Limb (tissue), 2 donors: ENCODE data around the gene PRSS53.

Experiments
- DNase-seq, 2 donors: peaks; one replicate each; pipeline ENCODE4 v3.0.0-alpha.2; 2016; ENCODE audit errors: extremely low spot score in 2 of 2

PRSS53 gene

DNA sequence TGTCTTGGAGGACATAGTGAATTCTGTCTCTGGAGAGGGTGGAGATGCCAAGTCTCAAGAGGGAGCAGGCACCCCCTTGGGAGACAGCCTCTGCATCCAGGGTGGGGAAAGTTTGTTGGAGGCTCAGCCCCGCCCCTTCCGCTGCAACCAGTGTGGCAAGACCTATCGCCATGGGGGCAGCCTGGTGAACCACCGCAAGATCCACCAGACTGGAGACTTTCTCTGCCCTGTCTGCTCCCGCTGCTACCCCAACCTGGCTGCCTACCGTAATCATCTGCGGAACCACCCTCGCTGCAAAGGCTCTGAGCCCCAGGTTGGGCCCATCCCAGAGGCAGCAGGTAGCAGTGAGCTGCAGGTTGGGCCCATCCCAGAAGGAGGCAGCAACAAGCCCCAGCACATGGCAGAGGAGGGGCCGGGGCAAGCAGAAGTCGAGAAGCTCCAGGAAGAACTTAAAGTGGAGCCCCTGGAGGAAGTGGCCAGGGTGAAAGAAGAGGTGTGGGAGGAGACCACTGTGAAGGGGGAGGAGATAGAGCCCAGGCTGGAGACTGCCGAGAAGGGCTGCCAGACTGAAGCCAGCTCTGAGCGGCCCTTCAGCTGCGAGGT is 9.3 kb downstream of the PRSS53 start:
- DNase-seq, result peak in 1 of 2 donors; percentile 29

DNA sequence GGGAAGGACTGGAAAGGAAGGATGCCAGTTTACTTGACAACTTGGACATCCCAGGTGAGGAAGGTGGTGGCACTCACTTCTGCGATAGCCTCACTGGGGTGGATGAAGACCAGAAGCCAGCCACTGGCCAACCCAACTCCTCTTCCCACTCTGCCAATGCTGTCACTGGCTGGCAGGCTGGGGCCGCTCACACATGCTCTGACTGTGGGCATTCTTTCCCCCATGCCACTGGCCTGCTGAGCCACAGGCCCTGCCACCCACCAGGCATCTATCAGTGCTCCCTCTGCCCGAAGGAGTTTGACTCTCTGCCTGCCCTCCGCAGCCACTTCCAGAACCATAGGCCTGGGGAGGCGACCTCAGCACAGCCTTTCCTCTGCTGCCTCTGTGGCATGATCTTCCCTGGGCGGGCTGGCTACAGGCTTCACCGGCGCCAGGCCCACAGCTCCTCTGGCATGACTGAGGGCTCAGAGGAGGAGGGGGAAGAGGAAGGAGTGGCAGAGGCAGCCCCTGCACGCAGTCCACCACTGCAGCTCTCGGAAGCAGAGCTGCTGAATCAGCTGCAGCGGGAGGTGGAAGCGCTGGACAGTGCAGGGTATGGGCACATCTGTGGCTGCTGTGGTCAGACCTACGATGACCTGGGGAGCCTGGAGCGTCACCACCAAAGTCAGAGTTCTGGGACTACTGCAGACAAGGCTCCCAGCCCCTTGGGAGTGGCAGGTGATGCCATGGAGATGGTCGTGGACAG is 10.0 kb downstream of the PRSS53 start:
- no peak for DNase-seq

- no peak for DNase-seq
These were observed 10.9 kb downstream of the PRSS53 start for GRCh38 chr16:31077592-31078396.

GRCh38 chr16:31077024-31077423 is 11.7 kb downstream of the PRSS53 start:
- DNase-seq, result no peak

- peak in 1 of 2 donors; percentile 23 for DNase-seq
These were observed 12.4 kb downstream of the PRSS53 start for GRCh38 chr16:31076319-31076718.

DNA sequence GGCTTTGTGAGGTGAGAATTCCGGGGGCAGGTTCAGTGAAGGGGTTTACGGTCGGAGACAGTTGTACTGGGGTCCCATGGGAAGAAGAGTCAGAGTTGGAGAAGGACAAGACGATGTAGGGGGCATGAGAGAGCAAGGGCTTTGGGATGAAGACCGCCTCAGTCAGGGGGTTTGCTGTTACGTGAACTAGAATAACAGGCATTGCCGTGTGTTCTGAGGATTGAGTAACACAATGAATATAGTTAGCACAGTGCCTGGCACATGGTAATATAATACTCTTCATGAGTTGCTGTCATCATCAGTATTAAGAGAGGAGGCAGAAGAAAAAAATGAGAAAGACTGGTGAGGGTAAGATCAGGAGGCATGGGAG is 13.9 kb downstream of the PRSS53 start:
- no peak for DNase-seq

- DNase-seq, result peak; percentile 96 to 100
These were observed 14.6 kb downstream of the PRSS53 start, which contains the start of the genes ZNF646 and ZNF668 for GRCh38 chr16:31073970-31074813. Gene ZNF646, plus strand, starts transcription at chr16:31074422. Its CDS starts 1,903 bp downstream, at chr16:31076325. Gene ZNF668, minus strand, starts transcription at chr16:31074240. Its CDS starts 9,781 bp downstream, at chr16:31064459.

GRCh38 chr16:31073142-31073969 is 15.4 kb downstream of the PRSS53 start:
- DNase-seq, result peak; percentile 93 to 97

DNA sequence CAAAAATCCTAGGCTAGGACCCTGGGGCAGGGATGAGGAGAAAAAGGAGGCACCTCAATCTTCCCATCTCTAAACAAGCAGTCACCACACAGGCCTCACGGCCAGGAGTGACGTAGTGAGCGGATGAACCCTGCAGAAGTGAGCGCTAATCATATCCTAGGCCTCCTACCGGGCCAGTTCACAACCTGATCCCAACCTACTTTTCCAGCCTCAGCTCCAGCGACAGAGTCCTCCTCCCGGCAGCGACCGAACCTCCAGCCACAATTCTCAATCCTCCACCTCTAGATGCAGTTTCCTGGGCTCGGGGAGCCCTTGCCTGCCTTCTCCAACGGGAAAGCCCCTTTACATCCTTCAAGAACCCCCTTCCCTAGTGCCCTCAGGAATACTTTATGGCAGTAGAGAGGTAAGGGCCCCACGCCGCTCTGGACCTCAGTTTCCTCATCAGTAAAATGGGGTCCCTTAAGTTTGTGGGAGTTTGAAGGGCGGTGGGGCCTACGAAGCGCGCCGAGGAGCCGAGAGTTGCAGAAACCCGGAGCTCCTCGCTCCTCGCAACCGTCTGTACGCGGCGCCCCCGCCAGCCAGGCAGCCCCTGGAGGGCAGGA is 16.1 kb downstream of the PRSS53 start:
- peak in 1 of 2 donors; percentile 48 for DNase-seq

DNA sequence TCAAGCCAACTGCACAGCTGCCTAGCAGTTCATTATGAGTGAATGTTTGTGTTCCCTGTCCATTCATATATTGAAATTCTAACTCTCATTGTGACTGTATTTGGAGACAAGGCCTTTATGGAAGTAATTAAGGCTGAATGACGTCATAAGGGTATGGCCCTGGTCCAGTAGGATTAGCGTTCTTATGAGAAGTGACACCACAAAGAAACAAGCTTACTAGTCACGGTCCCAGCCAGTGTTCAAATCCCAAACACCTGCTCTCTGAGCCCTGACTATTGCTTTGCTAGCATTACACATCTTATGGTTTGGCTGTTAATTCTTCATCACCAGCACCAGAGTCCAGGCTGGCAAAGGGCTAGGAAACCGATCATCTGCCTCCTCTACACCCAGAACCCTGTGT is 16.9 kb downstream of the PRSS53 start:
- DNase-seq, result peak; percentile 33 to 77

DNA sequence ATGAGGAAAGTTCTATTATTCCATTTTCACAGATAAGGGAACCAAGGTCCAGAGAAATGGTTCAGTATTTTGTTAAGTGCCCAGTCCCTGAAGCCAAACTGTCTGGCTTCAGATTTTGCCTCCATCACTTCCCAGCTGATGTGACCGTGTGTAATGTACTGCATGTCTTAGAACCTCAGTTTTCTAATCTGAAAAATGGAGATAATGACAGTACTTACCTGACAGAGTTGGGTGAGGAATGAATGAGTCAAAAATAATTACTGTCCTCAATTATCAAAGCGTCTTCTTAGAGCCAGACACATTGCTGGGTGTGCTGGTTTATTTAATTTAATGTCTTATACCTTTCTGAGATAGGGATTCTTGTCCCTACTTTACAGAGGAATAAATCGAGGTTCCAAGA is 21.4 kb downstream of the PRSS53 start:
- no peak for DNase-seq

- peak; percentile 60 to 92 for DNase-seq
These were observed 23.8 kb downstream of the PRSS53 start for GRCh38 chr16:31064882-31065461.

- no peak for DNase-seq
These were observed 24.7 kb downstream of the PRSS53 start for GRCh38 chr16:31063843-31064611.

GRCh38 chr16:31063495-31063842 is 25.3 kb downstream of the PRSS53 start:
- DNase-seq, result no peak

GRCh38 chr16:31061813-31062440 is 26.8 kb downstream of the PRSS53 start:
- no peak for DNase-seq

DNA sequence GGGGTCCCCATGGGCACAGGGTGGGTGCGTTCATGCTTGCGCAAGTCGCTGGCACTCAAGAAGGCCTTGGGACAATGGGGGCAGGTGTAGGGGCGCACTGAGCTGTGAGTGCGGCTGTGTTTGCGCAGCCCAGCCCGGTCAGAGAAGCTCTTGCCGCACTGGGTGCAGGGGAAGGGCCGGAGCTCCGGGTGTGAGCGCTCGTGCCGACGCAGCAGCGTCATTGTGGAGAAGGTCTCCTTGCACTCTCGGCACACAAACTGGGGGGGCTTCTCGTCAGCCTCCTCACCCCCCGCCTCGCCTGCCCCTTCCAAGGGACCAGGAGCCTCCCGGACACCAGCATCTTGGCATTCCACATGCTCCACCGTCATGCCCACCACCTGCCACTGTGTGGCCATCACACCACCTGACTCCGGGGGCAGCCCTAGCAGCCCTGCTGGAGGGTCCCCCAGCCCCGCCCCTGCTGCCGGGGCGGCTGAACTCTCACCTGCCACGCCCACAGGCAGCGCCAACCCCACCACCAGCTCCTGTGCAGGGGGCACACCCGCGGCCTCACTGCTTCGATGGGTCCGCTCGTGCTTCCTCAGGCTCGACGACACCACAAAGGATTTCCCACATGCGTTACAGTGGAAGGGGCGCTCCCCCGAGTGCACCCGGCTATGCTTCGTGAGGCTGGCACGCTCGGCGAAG is 27.5 kb downstream of the PRSS53 start:
- DNase-seq, result no peak

DNA sequence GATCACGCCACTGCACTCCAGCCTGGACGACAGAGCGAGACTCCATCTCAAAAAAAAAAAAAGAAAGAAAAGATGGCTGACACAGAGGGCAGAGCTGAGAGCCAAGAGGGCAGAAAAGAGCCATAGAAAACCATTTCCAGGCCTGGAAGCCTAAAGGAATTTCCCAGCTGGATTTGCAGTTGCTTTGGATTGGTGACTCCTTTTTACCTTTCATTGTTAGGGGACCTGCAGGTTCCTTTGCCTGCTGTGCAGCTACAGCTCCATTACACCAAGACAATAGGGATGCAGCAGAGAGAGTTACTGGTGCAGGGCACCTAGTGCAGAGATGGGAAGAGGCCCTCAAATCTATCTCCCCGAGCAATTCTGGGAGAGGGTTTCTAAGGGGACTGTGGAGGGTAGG is 33.1 kb downstream of the PRSS53 start:
- DNase-seq, result no peak

DNA sequence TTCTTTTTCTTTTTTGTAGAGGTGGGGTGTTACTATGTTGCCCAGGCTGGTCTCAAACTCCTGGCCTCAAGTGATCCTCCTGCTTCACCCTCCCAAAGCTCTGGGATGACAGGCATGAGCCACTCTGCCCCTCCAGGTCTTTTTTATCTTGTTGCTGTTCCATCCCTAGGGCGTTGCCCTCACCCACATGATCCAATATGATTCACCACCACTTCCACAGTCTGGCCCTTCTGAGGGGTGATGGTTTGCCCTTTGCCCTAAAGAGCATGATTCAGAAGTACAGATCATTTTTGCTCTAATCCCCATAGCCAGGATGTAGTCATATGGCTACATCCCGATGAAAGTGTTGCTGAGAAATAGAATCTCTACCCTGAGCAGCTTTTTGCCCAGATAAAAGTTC is 36.6 kb downstream of the PRSS53 start:
- no peak for DNase-seq
